IPS-18c (cell line): ENCODE results near the gene FREY1.
A peak's percentile ranks its signal among the peaks of the same experiment; 100 is the strongest.

Source experiments
- H3K4me3 ChIP-seq: 2 replicates; pipeline ENCODE4 v1.7.0; 2013; ENCODE audit warnings: low read depth, mild to moderate bottlenecking, low read length, moderate library complexity; ENCODE audit not compliant: insufficient read depth
- H3K9me3 ChIP-seq: one replicate; pipeline ENCODE4 v1.6.1; 2013; ENCODE audit warnings: mild to moderate bottlenecking, low read length, moderate library complexity; ENCODE audit not compliant: control insufficient read depth, insufficient read depth

FREY1 gene

DNA sequence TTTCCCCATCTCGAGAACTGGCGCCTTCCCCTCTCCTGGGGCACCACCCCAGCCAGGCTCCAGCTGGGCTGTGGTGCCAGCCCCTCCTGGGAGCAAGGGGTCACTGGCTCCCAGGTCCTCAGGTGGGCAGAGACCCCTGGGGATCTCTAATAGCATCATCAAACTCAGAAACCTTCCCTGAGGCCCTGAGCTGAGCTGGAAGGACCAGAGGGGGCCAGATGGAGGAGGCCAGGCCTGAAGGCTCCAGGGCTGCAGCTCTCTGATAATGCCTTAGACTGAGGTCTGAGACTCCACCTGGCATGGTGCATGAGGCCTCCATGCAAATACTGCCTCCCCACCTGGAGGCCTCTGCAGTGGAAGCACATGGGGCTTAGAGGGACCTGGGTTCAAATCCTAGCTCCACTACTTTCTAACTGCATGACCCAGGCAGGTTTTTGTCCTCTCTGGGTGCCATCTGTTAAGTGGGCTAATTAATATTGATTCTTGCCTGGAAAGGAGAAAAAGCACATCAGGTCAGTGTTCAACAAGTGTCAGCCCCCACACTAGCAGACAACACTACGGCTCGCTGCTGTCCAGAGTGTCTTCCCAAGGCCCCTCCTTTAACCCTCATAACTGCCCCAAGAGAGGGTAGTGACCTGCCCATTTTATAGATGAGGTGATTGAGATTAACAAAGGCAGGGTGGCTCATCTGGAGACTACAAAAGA is 20.1 kb downstream of the FREY1 start:
- H3K4me3 ChIP-seq, result peak overlapping the region; percentile 84
- no peaks in the 10 kb centered on the region for H3K9me3 ChIP-seq

GRCh38 chr11:45885921-45886721 is 20.9 kb downstream of the FREY1 start:
- Histone ChIP-seq H3K9me3 (no peaks in the 10 kb centered on the region), H3K4me3 (peak overlapping the region; percentile 84)

- Histone ChIP-seq H3K9me3 (no peaks in the 10 kb centered on the region), H3K4me3 (peak within 1 kb of the TSS; percentile 84)
Measured at GRCh38 chr11:45885274-45885920, 21.7 kb downstream of the FREY1 start, which contains the start of gene MAPK8IP1. Gene MAPK8IP1, plus strand, starts transcription at chr11:45885651. Its CDS starts 170 bp downstream, at chr11:45885821.

- peak overlapping the region; percentile 43; the same call in 1 of the 2 replicates for H3K4me3 ChIP-seq
- no peaks in the 10 kb centered on the region for H3K9me3 ChIP-seq
Measured at GRCh38 chr11:45884596-45885185, 22.4 kb downstream of the FREY1 start.

- no peaks in the 10 kb centered on the region for H3K9me3 ChIP-seq
- no peak overlapping the region for H3K4me3 ChIP-seq
Measured at GRCh38 chr11:45881708-45882368, 25.2 kb downstream of the FREY1 start.

GRCh38 chr11:45880772-45881570 is 26.1 kb downstream of the FREY1 start:
- Histone ChIP-seq H3K4me3 (no peak overlapping the region), H3K9me3 (no peaks in the 10 kb centered on the region)

DNA sequence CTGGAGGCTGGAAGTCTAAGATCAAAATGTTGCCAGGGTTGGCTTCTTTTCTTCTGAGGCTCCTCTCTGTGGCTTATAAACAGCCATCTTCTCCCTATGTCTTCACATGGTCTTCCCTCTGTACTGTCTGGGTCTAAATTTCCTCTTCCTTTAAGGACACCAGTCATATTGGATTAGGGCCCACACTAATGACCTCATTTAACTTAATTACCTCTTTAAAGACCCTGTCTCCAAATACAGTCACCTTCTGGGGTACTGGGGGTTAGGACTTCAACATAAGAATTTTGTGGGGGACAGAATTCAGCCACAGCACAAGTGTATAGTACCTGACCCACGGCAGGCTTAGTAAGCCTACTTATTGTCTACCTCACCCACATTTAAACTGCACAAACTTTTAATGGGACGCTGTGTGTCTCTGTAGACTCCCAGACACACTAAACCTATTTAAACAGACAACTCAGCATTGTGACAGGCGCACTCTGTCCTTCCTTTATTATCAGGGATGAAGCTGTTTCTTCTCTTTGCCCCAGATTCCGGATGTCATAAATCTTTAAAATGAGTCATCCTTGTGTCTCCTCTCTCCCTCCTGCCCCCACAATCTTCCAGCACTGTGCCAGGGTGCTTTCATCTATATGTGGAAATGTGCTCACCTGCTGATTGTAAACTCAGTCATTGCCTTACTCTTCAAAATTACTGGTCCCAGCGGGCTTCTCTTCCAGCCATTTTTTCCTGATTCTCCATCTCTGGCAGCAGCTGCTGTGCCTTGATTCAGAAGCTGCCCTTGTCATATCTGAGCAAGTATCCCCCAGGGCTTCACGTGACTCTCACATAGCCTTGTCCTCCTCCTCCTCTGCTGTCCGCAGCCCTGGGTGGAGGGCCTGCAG is 27.0 kb downstream of the FREY1 start:
- no peaks in the 10 kb centered on the region for H3K9me3 ChIP-seq
- H3K4me3 ChIP-seq, result no peak overlapping the region

DNA sequence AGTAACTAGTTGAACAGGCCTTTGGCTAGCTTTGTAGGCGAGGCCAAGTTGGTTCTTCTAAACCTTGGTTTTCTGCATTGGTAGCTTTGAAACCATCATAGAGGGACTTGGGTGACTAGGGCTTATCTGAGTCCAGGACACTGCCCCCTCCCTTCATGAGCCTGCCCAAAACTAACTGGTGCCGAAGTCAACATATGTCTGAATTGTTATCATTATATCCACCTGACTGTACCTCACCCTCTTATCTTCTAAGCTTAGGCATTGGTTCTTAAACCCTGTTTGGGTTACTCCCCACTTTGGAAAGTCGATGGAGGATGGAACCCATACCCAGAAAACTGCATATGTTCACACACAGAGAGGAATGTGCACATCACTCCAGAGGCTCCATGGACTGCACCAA is 29.2 kb downstream of the FREY1 start:
- no peaks in the 10 kb centered on the region for H3K9me3 ChIP-seq

DNA sequence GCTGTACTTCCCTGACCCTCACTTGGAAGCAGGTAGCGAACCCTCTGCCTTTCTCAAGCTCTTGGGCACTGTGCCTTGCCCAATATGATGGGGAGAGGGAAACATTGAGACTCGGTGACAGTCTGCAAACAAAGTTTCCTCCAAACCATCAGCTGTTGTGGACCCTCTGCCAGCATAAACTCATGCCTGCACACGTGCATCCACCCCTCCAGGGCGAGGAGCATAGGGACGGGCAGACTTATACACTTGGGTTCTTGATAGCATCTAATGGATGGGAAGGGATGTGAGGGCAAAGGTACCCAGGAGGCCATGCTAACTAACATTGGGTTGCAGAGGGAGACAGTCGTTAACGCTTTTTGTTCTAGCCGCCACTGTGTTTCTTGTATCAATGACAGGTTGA is 29.9 kb downstream of the FREY1 start:
- H3K4me3 ChIP-seq, result no peak overlapping the region
- no peaks in the 10 kb centered on the region for H3K9me3 ChIP-seq

More for the DNA sequence above, 29.2 kb downstream of the FREY1 start:
- no peak overlapping the region for H3K4me3 ChIP-seq

DNA sequence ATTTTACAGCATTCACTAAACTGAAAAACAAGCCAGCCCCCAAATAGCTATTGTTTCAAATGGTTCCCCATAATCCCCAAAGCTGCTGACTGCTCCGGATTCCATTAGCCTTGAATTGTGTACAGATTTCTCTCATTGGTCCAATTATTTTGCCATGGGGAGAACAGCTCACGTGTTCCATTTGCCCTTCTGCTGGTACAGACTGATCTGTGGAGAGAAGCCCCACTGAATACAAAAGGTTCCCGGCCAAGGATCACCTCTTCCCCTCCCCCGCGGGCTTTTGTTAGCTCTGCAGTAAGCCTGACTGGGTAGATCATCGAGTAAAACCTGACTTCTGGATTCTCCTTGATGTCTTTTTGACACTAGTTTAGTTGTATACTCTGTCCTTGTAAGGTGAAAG is 30.7 kb downstream of the FREY1 start:
- Histone ChIP-seq H3K4me3 (no peak overlapping the region), H3K9me3 (no peaks in the 10 kb centered on the region)

DNA sequence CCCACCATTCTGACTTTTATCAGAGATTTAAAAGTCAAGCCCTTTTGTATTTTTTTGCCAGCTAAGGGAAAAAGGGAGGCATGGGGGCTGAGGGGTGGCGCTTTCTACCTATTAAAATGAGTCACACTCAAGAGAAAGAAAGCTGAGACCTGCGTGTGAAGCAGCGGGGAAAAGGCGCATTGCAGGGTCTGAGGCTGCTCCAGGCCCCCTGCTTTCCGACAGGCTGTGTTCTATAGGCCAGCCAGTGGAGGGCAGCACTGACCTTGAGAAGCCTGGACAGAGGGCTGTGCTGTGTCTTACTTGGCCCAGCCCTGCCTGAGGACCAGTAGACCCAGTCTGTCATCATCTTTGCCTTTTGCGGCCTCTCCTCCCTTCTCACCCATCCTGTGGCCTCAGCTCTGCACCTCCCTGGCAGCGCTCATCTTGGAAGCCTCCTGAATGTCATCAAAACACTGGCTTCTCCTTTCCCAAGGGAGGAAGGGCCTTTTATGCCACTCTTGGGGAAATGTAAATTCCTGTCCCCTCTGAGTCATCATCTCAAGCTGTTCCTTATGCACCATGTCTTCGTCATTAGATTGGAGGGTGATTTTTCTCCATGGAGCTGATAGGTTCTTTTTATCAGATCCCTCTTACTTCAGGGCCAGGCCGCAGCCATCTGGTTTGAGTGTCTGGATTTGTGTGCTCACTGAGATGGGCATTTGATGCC is 34.3 kb downstream of the FREY1 start:
- Histone ChIP-seq H3K4me3 (no peak overlapping the region), H3K9me3 (no peaks in the 10 kb centered on the region)

GRCh38 chr11:45871638-45872037 is 35.4 kb downstream of the FREY1 start:
- Histone ChIP-seq H3K9me3 (no peaks in the 10 kb centered on the region), H3K4me3 (no peak overlapping the region)

DNA sequence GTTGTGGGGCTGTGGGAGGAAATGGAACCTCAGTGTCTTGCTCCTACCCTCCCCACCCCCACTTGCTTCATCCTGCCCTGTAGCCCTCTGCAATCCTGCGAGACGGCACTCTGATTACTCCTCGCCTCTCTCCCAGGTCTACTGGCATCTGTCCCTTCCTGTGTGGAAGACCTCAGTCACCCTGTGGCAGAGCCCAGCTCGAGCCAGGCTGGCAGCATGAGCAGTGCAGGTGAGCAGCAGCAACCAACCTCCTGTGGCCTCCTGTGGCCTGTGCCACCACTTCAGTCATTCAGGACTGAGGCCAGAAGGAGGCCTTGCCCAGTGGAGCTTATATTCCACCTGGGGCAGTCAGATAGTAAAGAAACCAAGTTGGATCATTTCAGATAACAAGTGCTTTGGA is 36.4 kb downstream of the FREY1 start:
- Histone ChIP-seq H3K9me3 (no peaks in the 10 kb centered on the region), H3K4me3 (no peak overlapping the region)

DNA sequence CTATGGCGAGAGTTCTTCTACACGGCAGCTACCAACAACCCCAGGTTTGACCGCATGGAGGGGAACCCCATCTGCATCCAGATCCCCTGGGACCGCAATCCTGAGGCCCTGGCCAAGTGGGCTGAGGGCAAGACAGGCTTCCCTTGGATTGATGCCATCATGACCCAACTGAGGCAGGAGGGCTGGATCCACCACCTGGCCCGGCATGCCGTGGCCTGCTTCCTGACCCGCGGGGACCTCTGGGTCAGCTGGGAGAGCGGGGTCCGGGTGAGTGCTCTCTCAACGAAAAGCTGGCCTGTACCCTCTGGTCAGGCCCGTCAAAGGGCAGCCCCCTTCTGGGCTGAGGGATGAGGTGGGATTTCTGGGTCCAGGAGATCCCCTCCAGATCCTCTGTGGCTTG is 37.5 kb downstream of the FREY1 start:
- H3K4me3 ChIP-seq, result no peak overlapping the region

GRCh38 chr11:45864041-45864440 is 43.0 kb downstream of the FREY1 start:
- no peak overlapping the region for H3K4me3 ChIP-seq
- no peaks in the 10 kb centered on the region for H3K9me3 ChIP-seq

More for the DNA sequence above, 37.5 kb downstream of the FREY1 start:
- H3K9me3 ChIP-seq, result no peaks in the 10 kb centered on the region
